ENCODE measurements around the gene RMRP. TPM values are rescaled to one million over a fixed set of nuclear protein-coding genes. Genes with fewer than 3 reads are reported as not detected.

The RMRP gene
- total and polyA plus RNA-seq, 9 of the 15 experiments (the other 6 are each of a cell fraction or from before 2014, with no cell fraction given) = 75.7 to 89,974 (median 13,378) TPM; not detected in 3

GRCh38 chr9:35646533-35647265 is 11.1 kb downstream of the RMRP start:
- POLR2A ChIA-PET = interaction anchor here (0.6 to 2.7 kb wide), 4 partner anchors 10 to 84 kb away, joined by 3 to 14 read pairs (median 4); partner anchors contain the start of genes CCDC107 and RMRP
- DNase-seq (ENCODE audit: extremely low read depth in 1 of 4, low spot score in 3 of 4) = peak; percentile 89 to 92 (median 89)
- peak overlapping the region; percentile 96 for H2AFZ ChIP-seq (ENCODE audit: low read depth, low read length)
- no peaks in the 10 kb centered on the region for H3K9me3 ChIP-seq (replicated peaks; ENCODE audit: control insufficient read depth, insufficient read depth, low read depth, low read length)
- peak; percentile 97 for ATAC-seq
- H3K27ac ChIP-seq (ENCODE audit: extremely low read depth, low read depth, low read length) = peak overlapping the region; percentile 64
- WGBS (ENCODE audit: insufficient coverage, low coverage, missing lambda C conversion rate) = under 1% methylated on average over 26 of the region's 58 CpGs
- peaks cover 31 to 32% of the 10 kb centered on the region in 2 experiments for H3K4me1 ChIP-seq (replicated peaks in 1 of 2; ENCODE audit: control insufficient read depth in 2 of 2, insufficient read depth in 2 of 2, low read length in 2 of 2)
- peak overlapping the region; percentile 84 for H3K4me2 ChIP-seq (ENCODE audit: insufficient read depth, low read length)
- intact Hi-C loops (cut with micrococcal nuclease) (loop anchor here (5.0 kb wide), 1 partner anchor 236 kb away; no protein-coding TSS in a partner anchor), in situ Hi-C loops (cut with MboI) (loop anchor here (5.0 kb wide), 1 partner anchor 39 kb away; the partner anchor contains the start of gene TESK1)
- H3K27me3 ChIP-seq (ENCODE audit: control insufficient read depth in 2 of 2, insufficient read depth in 2 of 2, low read length in 2 of 2) = no peaks in the 10 kb centered on the region
- peak overlapping the region; percentile 49 for H3K4me3 ChIP-seq
- FAIRE-seq = peak; percentile 86
- H3K9me1 ChIP-seq (ENCODE audit: control insufficient read depth, insufficient read depth, low read length) = no peaks in the 10 kb centered on the region
- H3K79me2 ChIP-seq (ENCODE audit: control insufficient read depth, insufficient read depth, low read length) = no peaks in the 10 kb centered on the region
- H3K36me3 ChIP-seq (ENCODE audit: control insufficient read depth, insufficient read depth, low read length) = no peaks in the 10 kb centered on the region
- CTCF ChIA-PET (ENCODE audit: low intra/inter-chr PET ratio) = interaction anchor here (0.6 to 1.3 kb wide), 3 partner anchors 113 to 1830 kb away, joined by 3 to 5 read pairs (median 4); partner anchors contain the start of gene UBE2R2
- H4K20me1 ChIP-seq (replicated peaks; ENCODE audit: control insufficient read depth, insufficient read depth, low read length) = no peaks in the 10 kb centered on the region
- BruUV-seq (replicated peaks) = no TSS peak
- peak overlapping the region; percentile 75 to 91 for H3K9ac ChIP-seq (ENCODE audit: insufficient read depth in 1 of 2, low read depth in 2 of 2, low read length in 2 of 2)
- peak; percentile 62; the same call in 1 of the 2 replicates for TF ChIP-seq PHF8 (IDR thresholded peaks at IDR 0.05; ENCODE audit: borderline replicate concordance, low read length)
- peak; percentile 86 for TF ChIP-seq POLR2G (IDR thresholded peaks at IDR 0.05; ENCODE audit: low read depth, low read length)
- peak; percentile 84 for TF ChIP-seq HMGN3 (IDR thresholded peaks at IDR 0.05; ENCODE audit: borderline replicate concordance, extremely low read depth, insufficient read length, low read depth, low read length)
- peak; percentile 56 for TF ChIP-seq GABPA (tag; conservative IDR thresholded peaks at IDR 0.05; ENCODE audit: low read depth)
- no peak for TF ChIP-seq ZNF133 (CRISPR knock-in tag; IDR thresholded peaks at IDR 0.05)
- no peak for TF ChIP-seq KAT7 (CRISPR knock-in tag; IDR thresholded peaks at IDR 0.05; ENCODE audit: borderline replicate concordance)
- TF ChIP-seq NRF1 (conservative IDR thresholded peaks at IDR 0.05 in 1 of 2, IDR thresholded peaks at IDR 0.05 in 1 of 2) = peak; percentile 90 to 92
- TF ChIP-seq SMAD1 (IDR thresholded peaks at IDR 0.05; ENCODE audit: low read depth, low read length, partially characterized antibody) = peak; percentile 18
- TF ChIP-seq ZNF589 (CRISPR knock-in tag; IDR thresholded peaks at IDR 0.05; ENCODE audit: low read depth) = no peak
- peak; percentile 83 for TF ChIP-seq ZFX (CRISPR knock-in tag; IDR thresholded peaks at IDR 0.05)
